HFFc6 (cell line): ENCODE results near the gene GGN. TPM values are rescaled to one million over a fixed set of nuclear protein-coding genes. Genes with fewer than 3 reads are reported as not detected.
A peak's percentile ranks its signal among the peaks of the same experiment; 100 is the strongest.

ENCODE experiments used
- DNase-seq: peaks from one replicate; pipeline ENCODE4 v3.0.0-alpha.2; 2018
- H3K27ac Mint-ChIP-seq: 2 replicates; pipeline ENCODE4 v1.8.0; 2020; ENCODE audit warnings: mild to moderate bottlenecking, mixed read lengths
- H3K27me3 Mint-ChIP-seq: 2 replicates; pipeline ENCODE4 v1.8.0; 2021; ENCODE audit warnings: mild to moderate bottlenecking, moderate library complexity, mixed read lengths; ENCODE audit not compliant: insufficient read depth
- H3K36me3 Mint-ChIP-seq: 2 replicates; pipeline ENCODE4 v1.8.0; 2021; ENCODE audit warnings: low read depth, mixed read lengths
- H3K4me1 Mint-ChIP-seq: 2 replicates; pipeline ENCODE4 v1.8.0; 2020; ENCODE audit warnings: low read depth, mixed read lengths
- H3K4me3 Mint-ChIP-seq: 2 replicates; pipeline ENCODE4 v1.8.0; 2020; ENCODE audit warnings: mild to moderate bottlenecking, moderate library complexity, mixed read lengths
- H3K9me3 Mint-ChIP-seq: 2 replicates; pipeline ENCODE4 v1.8.0; 2020; ENCODE audit warnings: mild to moderate bottlenecking, mixed read lengths
- long read RNA-seq: library from polyadenylated mRNA; unstranded; transcript quantifications from one replicate; pipeline ENCODE4 v2.0.0, GENCODE V29; 2019
- total RNA-seq, 6 experiments: library from RNA; stranded (reverse); fragmentation: NEBNext Ultra II Directional; extraction: Animal tissue kit (Norgen Biotek cat#: 25700); gene quantifications; 2 replicates in 1 of 6; 3 replicates in 5 of 6; pipeline ENCODE4 v1.2.3, GENCODE V29; 2021
- TF ChIP-seq, protein P1 (sequence below): fragments of 200-600 bp; sonication (generic); IDR thresholded peaks from 2 replicates; pipeline ENCODE4 v1.5.0; 2021; ENCODE audit warnings: antibody characterized with exemption, mild to moderate bottlenecking

Gene GGN, protein sequence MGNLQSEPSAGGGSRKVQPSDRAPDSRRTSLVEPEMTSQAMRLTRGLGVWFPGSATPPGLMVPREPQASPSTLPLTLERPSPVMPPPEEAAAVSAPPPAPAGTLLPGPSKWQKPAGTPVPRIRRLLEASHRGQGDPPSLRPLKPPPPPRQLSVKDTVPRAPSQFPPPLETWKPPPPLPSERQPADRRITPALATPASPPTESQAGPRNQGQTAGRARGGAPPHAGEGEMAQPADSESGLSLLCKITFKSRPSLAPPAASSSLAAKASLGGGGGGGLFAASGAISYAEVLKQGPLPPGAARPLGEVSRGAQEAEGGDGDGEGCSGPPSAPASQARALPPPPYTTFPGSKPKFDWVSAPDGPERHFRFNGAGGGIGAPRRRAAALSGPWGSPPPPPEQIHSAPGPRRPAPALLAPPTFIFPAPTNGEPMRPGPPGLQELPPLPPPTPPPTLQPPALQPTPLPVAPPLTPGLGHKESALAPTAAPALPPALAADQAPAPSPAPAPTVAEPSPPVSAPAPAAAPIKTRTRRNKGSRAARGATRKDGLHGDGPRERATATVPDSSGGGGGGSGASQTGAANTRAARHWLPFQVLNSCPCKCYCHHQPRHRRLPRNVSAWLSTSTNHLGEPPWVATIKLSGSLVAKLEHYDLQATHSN
- total RNA-seq = 1 to 10 TPM; 1.7 to 3.2 (median 2.2) TPM
- long read RNA-seq, partial matches to known transcripts = 1 of 1 reads
- long read RNA-seq, other reads (novel, unspliced or antisense) = 0 of 1 reads

DNA sequence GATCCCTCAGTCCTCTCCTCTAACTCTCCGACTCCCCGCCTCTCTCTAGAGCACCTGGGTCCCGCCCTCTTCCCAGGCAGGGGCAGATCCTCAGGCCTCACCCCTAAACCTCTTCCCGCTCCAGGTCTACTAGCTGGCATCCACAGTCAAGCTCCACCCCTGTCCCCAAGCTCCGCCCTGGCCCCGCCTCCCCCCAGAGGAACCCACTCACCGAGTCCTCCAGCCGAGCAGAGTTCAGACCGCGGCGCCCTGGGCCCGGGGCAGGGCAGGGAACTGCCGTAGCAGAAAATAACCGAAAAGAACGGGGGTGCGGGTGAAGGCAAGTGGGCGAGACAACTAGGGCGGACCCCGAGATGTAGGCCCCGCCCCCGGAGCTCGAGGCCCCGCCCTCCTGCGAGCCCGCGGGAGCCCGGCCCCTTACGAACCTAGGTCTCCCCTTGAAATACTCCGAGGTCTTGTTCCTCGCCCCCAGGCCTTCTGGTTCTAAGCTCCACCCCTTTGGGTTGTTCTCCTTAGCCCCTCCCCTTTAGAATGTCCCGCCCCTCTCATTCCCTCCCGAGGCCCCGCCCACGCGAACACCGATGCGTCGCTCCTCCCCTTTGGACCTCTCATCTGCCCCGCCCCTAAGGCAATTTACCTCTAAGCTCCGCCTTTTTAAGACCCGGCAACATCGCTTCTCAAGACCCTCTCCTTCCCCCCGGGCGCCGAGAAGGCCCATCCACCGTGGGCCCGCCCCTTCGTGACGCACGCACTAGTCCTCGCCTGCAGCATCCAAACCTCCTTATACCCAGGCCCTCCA lies at the start of gene GGN:
GGN (minus strand) TSS at position 485 of the 799 bp plus-strand sequence. CDS start 773 bp downstream, outside the sequence.
- TF ChIP-seq, protein P1, sequence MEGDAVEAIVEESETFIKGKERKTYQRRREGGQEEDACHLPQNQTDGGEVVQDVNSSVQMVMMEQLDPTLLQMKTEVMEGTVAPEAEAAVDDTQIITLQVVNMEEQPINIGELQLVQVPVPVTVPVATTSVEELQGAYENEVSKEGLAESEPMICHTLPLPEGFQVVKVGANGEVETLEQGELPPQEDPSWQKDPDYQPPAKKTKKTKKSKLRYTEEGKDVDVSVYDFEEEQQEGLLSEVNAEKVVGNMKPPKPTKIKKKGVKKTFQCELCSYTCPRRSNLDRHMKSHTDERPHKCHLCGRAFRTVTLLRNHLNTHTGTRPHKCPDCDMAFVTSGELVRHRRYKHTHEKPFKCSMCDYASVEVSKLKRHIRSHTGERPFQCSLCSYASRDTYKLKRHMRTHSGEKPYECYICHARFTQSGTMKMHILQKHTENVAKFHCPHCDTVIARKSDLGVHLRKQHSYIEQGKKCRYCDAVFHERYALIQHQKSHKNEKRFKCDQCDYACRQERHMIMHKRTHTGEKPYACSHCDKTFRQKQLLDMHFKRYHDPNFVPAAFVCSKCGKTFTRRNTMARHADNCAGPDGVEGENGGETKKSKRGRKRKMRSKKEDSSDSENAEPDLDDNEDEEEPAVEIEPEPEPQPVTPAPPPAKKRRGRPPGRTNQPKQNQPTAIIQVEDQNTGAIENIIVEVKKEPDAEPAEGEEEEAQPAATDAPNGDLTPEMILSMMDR = no peak
- H3K4me1 Mint-ChIP-seq = peaks cover 40% of the 10 kb centered on the region
- H3K27ac Mint-ChIP-seq = peak within 1 kb of the TSS; percentile 99
- DNase-seq = peak; percentile 90
- H3K9me3 Mint-ChIP-seq = no peaks in the 10 kb centered on the region
- peaks cover 30% of the 10 kb centered on the region for H3K36me3 Mint-ChIP-seq
- H3K4me3 Mint-ChIP-seq = peak within 1 kb of the TSS; percentile 97
- H3K27me3 Mint-ChIP-seq = peaks cover 15% of the 10 kb centered on the region

DNA sequence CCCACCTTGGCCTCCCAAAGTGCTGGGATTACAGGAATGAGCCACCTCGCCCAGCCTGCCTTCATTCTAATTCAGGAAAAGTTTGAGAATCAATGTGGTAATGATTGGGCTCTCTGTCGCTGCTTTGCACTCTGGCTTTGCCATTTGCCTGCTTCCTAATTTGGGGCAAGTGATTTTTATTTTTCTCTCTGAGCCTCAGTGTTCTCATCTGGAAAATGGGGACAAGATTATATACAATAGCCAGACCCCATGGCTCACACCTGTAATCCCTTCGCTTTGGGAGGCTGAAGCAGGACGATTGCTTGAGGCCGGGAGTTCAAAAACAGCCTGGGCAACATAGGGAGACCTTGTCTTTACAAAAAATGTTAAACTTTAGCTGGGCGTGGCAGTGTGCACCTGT lies 49.5 kb upstream of the GGN start:
- TF ChIP-seq, protein P1 = no peak
- DNase-seq = no peak
- no peak overlapping the region for H3K4me3 Mint-ChIP-seq
- H3K27ac Mint-ChIP-seq = no peak overlapping the region
- no peaks in the 10 kb centered on the region for H3K4me1 Mint-ChIP-seq
- no peaks in the 10 kb centered on the region for H3K36me3 Mint-ChIP-seq
- H3K27me3 Mint-ChIP-seq = peaks cover 14% of the 10 kb centered on the region
- H3K9me3 Mint-ChIP-seq = no peaks in the 10 kb centered on the region

DNA sequence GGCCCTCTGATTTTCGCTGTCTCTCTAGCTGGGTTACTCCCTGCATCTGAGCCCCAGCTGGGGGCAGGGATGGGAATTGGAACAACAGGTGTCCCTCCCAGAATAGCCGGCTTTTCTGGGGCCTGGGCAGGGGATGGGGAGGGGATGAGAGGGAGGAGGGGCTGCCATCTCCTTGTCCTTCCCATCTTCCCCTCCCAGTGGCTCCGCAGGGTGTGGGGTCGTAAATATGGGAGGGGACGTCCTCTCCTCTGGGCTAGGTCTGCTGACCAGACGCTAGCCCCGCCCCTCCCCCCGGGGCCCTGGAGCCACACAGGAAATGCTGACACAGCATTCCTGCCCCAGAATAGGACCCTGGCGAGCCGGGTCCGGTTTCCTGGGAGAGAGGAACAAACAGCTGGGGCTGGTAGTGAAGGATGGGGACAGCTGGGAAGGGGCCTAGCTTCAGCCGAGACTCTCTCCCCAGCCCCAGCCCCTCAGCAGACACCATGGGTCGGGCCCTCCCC lies 46.8 kb upstream of the GGN start:
- Mint-ChIP-seq H3K27me3 (peaks cover 14% of the 10 kb centered on the region), H3K27ac (no peak overlapping the region), H3K36me3 (no peaks in the 10 kb centered on the region), H3K4me1 (no peaks in the 10 kb centered on the region; the same call in 1 of the 2 replicates), H3K4me3 (no peak overlapping the region), H3K9me3 (no peaks in the 10 kb centered on the region)
- TF ChIP-seq, protein P1 = no peak
- DNase-seq = no peak

DNA sequence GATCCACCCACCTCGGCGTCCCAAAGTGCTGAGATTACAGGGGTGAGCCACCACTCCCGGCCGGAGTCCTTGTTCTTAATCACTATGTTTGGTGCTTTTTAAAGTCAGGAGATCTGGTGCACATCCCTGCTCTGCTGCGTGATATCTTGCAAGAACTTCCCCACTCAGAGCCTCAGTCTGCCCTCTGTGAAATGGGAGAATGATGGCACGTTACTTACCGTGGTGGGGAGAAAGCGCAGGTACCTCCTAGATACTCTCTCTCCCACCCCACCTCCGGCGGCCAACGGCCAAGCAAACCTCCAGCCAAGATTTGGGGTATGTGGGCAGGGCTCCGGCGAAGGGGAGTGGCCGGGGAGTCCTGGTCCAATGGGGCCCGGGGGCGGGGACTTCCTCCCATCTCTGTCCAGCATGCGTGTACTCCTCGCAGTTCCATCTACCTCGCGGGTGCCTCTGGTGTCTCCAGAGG lies 45.5 kb upstream of the GGN start, which contains the start of gene RYR1:
RYR1 (plus strand) TSS at position 424 of the 466 bp plus-strand sequence. CDS start 139 bp downstream, outside the sequence.
- peaks cover 16% of the 10 kb centered on the region for H3K27me3 Mint-ChIP-seq
- TF ChIP-seq, protein P1 = no peak
- H3K4me1 Mint-ChIP-seq = no peaks in the 10 kb centered on the region; the same call in 1 of the 2 replicates
- H3K4me3 Mint-ChIP-seq = no peak within 1 kb of the TSS
- no peaks in the 10 kb centered on the region for H3K9me3 Mint-ChIP-seq
- H3K36me3 Mint-ChIP-seq = no peaks in the 10 kb centered on the region
- DNase-seq = no peak
- no peak within 1 kb of the TSS for H3K27ac Mint-ChIP-seq

DNA sequence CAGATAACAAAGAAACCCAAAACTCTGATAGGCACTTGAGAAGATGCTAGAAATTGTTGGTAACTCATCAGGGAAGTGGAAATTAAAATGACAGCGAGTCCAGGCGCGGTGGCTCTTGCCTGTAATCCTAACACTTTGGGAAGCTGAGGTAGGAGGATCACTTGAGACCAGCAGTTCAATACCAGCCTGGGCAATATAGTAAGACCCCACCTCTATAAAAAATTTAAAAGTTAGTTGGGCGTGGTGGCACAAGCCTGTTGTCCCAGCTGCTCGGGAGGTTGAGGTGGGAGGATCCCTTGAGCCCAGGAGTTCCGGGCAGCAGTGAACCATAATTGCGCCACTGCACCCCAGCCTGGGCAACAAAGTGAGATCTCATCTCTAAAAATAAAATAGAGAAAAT lies 43.1 kb upstream of the GGN start:
- Mint-ChIP-seq H3K4me1 (no peaks in the 10 kb centered on the region; the same call in 1 of the 2 replicates), H3K27ac (no peak overlapping the region), H3K36me3 (no peaks in the 10 kb centered on the region), H3K9me3 (no peaks in the 10 kb centered on the region), H3K4me3 (no peak overlapping the region), H3K27me3 (peaks cover 13% of the 10 kb centered on the region)
- no peak for DNase-seq
- TF ChIP-seq, protein P1 = no peak
